PFSK-1 (cell line): ENCODE measurements around the gene PKN1.

Source experiments
- POLR2AphosphoS5 ChIP-seq: IDR thresholded peaks from 2 replicates; pipeline ENCODE4 v1.6.1; 2012; ENCODE audit warnings: low read depth, mild to moderate bottlenecking, control low read depth, low read length, moderate library complexity
- SIN3A ChIP-seq: IDR thresholded peaks from 2 replicates; pipeline ENCODE4 v1.6.1; 2012; ENCODE audit warnings: mild to moderate bottlenecking, low read length, moderate library complexity, borderline replicate concordance; ENCODE audit not compliant: insufficient read depth

- TF ChIP-seq SIN3A (no peak), POLR2AphosphoS5 (no peak)
These were observed 4.6 kb downstream of the PKN1 start for GRCh38 chr19:14437578-14438140.
